Activated CD4-positive, alpha-beta T cell treated with anti-CD3 and anti-CD28 coated beads, Interleukin-2, amount 50 U/mL, for 4 hours (primary cell): ENCODE measurements around the gene ZNF239.
"Not testable (repeated sequence)": the region's sequence is repeated elsewhere in the genome, so short reads cannot be mapped to it uniquely, and the experiment has no call there.

Experiments used
- DNase-seq, 2 experiments: peaks; one replicate each; pipeline ENCODE4 v3.0.0-alpha.2; 2020

Gene ZNF239

GRCh38 chr10:43574001-43574892, at the start of gene ZNF239:
Gene ZNF239, minus strand, starts transcription at chr10:43574616. Its CDS starts 16,537 bp downstream, at chr10:43558079.
- DNase-seq, result peak; percentile 77 to 78

GRCh38 chr10:43623351-43623750, 48.9 kb upstream of the ZNF239 start:
- no peak for DNase-seq

GRCh38 chr10:43622038-43622437, 47.6 kb upstream of the ZNF239 start:
- DNase-seq, result no peak

GRCh38 chr10:43619368-43619767, 45.0 kb upstream of the ZNF239 start:
- no peak for DNase-seq

- no peak for DNase-seq
Observed at GRCh38 chr10:43616697-43617370, 42.4 kb upstream of the ZNF239 start.

GRCh38 chr10:43610636-43611035, 36.2 kb upstream of the ZNF239 start:
- no peak for DNase-seq

- DNase-seq, result no peak
Observed at GRCh38 chr10:43607199-43607573, 32.8 kb upstream of the ZNF239 start.

- peak; percentile 58 to 59 for DNase-seq
Observed at GRCh38 chr10:43606323-43607198, 32.1 kb upstream of the ZNF239 start, which contains the start of gene ZNF485. Gene ZNF485, plus strand, starts transcription at chr10:43606438. Its CDS starts 613 bp downstream, at chr10:43607051.

GRCh38 chr10:43605850-43606322, 31.5 kb upstream of the ZNF239 start:
- no peak for DNase-seq

- DNase-seq, result not testable (repeated sequence)
Observed at GRCh38 chr10:43601576-43601975, 27.2 kb upstream of the ZNF239 start.

- no peak for DNase-seq
Observed at GRCh38 chr10:43599333-43599732, 24.9 kb upstream of the ZNF239 start.

GRCh38 chr10:43598446-43598845, 24.0 kb upstream of the ZNF239 start:
- DNase-seq, result no peak

GRCh38 chr10:43596546-43596945, 22.1 kb upstream of the ZNF239 start:
- no peak for DNase-seq

GRCh38 chr10:43595739-43596298, 21.4 kb upstream of the ZNF239 start:
- DNase-seq, result no peak

GRCh38 chr10:43594944-43595589, 20.7 kb upstream of the ZNF239 start:
- no peak for DNase-seq

GRCh38 chr10:43591303-43591904, 17.0 kb upstream of the ZNF239 start:
- DNase-seq, result no peak

- DNase-seq, result not testable (repeated sequence)
Observed at GRCh38 chr10:43586730-43587115, 12.3 kb upstream of the ZNF239 start.

- no peak for DNase-seq
Observed at GRCh38 chr10:43585981-43586729, 11.7 kb upstream of the ZNF239 start.

- no peak for DNase-seq
Observed at GRCh38 chr10:43585046-43585445, 10.6 kb upstream of the ZNF239 start.

GRCh38 chr10:43584051-43584450, 9.6 kb upstream of the ZNF239 start:
- no peak for DNase-seq

GRCh38 chr10:43576580-43576979, 2.2 kb upstream of the ZNF239 start:
- DNase-seq, result no peak
